Activated naive CD4-positive, alpha-beta T cell treated with anti-CD3 and anti-CD28 coated beads, Interleukin-2, amount 10 ng/mL, durations not matched to agents 7 days and 5 days (primary cell): ENCODE data around the gene SRRM3.
"Not testable (repeated sequence)": the region's sequence is repeated elsewhere in the genome, so short reads cannot be mapped to it uniquely, and the experiment has no call there.

Experiments used
- CTCF ChIA-PET: fragments of 350-600 bp; sonication (Branson Sonifier 250); formaldehyde crosslinking; loops from one replicate; lab custom pipeline; 2021; ENCODE audit warnings: antibody characterized with exemption; lab: Charles Lee
- DNase-seq: peaks from one replicate; pipeline ENCODE4 v3.0.0-alpha.2; 2020
- H3K27ac Mint-ChIP-seq: one replicate; pipeline ENCODE4 v1.8.0; 2021; ENCODE audit warnings: mild to moderate bottlenecking, moderate library complexity, mixed read lengths
- H3K27me3 Mint-ChIP-seq: one replicate; pipeline ENCODE4 v1.8.0; 2021; ENCODE audit warnings: mild to moderate bottlenecking, mixed read lengths
- H3K36me3 Mint-ChIP-seq: one replicate; pipeline ENCODE4 v1.8.0; 2021; ENCODE audit warnings: mixed read lengths
- H3K4me1 Mint-ChIP-seq: one replicate; pipeline ENCODE4 v1.8.0; 2021; ENCODE audit warnings: mixed read lengths
- H3K4me3 Mint-ChIP-seq: one replicate; pipeline ENCODE4 v1.8.0; 2021; ENCODE audit warnings: mild to moderate bottlenecking, moderate library complexity, mixed read lengths
- H3K9me3 Mint-ChIP-seq: one replicate; pipeline ENCODE4 v1.8.0; 2021; ENCODE audit warnings: mixed read lengths

Gene SRRM3, protein sequence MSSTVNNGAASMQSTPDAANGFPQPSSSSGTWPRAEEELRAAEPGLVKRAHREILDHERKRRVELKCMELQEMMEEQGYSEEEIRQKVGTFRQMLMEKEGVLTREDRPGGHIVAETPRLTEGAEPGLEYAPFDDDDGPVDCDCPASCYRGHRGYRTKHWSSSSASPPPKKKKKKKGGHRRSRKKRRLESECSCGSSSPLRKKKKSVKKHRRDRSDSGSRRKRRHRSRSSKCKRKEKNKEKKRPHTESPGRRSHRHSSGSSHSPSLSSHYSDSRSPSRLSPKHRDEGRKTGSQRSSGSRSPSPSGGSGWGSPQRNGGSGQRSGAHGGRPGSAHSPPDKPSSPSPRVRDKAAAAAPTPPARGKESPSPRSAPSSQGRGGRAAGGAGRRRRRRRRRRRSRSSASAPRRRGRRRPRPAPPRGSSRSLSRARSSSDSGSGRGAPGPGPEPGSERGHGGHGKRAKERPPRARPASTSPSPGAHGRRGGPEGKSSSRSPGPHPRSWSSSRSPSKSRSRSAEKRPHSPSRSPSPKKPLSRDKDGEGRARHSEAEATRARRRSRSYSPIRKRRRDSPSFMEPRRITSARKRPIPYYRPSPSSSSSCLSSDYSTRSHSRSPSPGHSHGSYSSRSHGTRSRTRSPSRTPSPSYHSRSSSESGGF

GRCh38 chr7:76201732-76202665, at the start of gene SRRM3:
Gene SRRM3 (plus strand): TSS chr7:76201896. CDS start chr7:76235067, 33,171 bp downstream.
- Mint-ChIP-seq H3K9me3 (no peaks in the 10 kb centered on the region), H3K4me3 (no peak within 1 kb of the TSS), H3K4me1 (no peaks in the 10 kb centered on the region), H3K36me3 (no peaks in the 10 kb centered on the region), H3K27ac (no peak within 1 kb of the TSS), H3K27me3 (peaks cover 27% of the 10 kb centered on the region)
- CTCF ChIA-PET: interaction anchor here (1.0 to 1.9 kb wide), 3 partner anchors 9 to 112 kb away, joined by 3 to 8 read pairs (median 3); no protein-coding TSS in a partner anchor
- DNase-seq: peak; percentile 88

GRCh38 chr7:76151932-76152331, 49.8 kb upstream of the SRRM3 start:
- Mint-ChIP-seq H3K4me3 (no peak overlapping the region), H3K4me1 (peaks cover 22% of the 10 kb centered on the region), H3K27me3 (peaks cover 13% of the 10 kb centered on the region), H3K36me3 (peaks cover 2% of the 10 kb centered on the region), H3K9me3 (no peaks in the 10 kb centered on the region), H3K27ac (no peak overlapping the region)
- CTCF ChIA-PET: no interaction called here
- no peak for DNase-seq

GRCh38 chr7:76153571-76154230, 48.0 kb upstream of the SRRM3 start:
- peaks cover 22% of the 10 kb centered on the region for H3K4me1 Mint-ChIP-seq
- DNase-seq: peak; percentile 60
- H3K4me3 Mint-ChIP-seq: not testable (repeated sequence)

DNA sequence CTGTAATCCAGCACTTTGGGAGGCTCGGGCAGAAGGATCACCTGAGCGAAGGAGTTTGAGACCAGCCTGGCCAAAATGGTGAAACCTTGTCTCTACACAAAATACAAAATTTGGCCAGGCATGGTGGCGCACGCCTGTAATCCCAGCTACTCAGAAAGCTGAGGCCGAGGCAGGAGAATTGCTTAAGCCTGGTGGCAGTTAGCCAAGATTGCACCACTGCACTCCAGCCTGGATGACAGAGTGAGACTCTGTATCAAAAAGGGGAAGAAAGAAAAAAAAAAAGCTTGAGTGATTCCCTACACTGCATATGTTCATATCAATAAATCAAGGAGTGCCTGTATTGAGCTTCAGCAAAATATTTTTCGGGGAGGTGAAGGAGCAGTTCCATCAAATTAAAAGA, 45.8 kb upstream of the SRRM3 start:
- H3K27ac Mint-ChIP-seq: no peak overlapping the region
- H3K27me3 Mint-ChIP-seq: peaks cover 5% of the 10 kb centered on the region
- CTCF ChIA-PET: interaction anchor here (0.9 to 1.1 kb wide), 2 partner anchors 26 to 135 kb away, joined by 3 to 4 read pairs; no protein-coding TSS in a partner anchor
- H3K4me1 Mint-ChIP-seq: peaks cover 18% of the 10 kb centered on the region
- DNase-seq: no peak
- no peak overlapping the region for H3K4me3 Mint-ChIP-seq
- no peaks in the 10 kb centered on the region for H3K9me3 Mint-ChIP-seq
- peaks cover under 1% of the 10 kb centered on the region for H3K36me3 Mint-ChIP-seq

More at GRCh38 chr7:76153571-76154230, 48.0 kb upstream of the SRRM3 start:
- CTCF ChIA-PET, H3K9me3 Mint-ChIP-seq, H3K36me3 Mint-ChIP-seq: not testable (repeated sequence)
- peak overlapping the region; percentile 47 for H3K27ac Mint-ChIP-seq
- H3K27me3 Mint-ChIP-seq: peaks cover 13% of the 10 kb centered on the region

DNA sequence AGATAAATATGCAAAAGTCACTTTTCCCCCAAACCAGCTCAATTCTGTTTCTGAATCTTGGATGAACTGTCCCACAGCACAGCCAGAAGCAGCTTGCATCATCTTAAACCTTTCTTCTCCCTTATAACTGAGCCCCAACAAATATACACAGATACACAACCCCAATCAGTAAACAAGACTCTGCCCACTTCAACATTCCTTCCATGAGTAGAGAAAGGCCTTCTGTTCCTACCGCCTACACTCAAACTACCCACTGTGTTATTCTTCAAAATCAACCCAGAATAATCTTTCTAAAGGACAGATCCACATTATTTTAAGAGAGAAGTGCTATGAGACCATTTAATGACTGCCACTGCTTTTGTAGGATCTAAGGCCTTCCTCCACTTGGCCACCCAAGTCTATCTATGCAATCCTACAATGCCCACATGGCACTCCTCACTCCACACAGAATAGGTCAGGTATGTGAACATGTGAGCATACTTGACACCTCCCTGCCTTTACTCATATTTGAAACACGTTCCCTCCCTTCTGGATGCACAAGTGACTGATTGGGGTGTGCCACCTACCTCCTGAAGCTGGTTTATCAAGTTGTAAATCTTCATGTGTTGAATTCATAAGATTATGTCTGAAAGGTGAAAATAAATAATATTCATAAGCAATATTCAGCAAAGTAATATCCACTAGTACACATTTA, 44.6 kb upstream of the SRRM3 start:
- H3K4me3 Mint-ChIP-seq, DNase-seq, H3K36me3 Mint-ChIP-seq, H3K9me3 Mint-ChIP-seq, H3K27ac Mint-ChIP-seq, H3K27me3 Mint-ChIP-seq: not testable (repeated sequence)
- CTCF ChIA-PET: interaction anchor here (0.9 kb wide), 1 partner anchor 27 kb away, joined by 3 read pairs; no protein-coding TSS in a partner anchor
- peaks cover 18% of the 10 kb centered on the region for H3K4me1 Mint-ChIP-seq

- H3K27me3 Mint-ChIP-seq, H3K36me3 Mint-ChIP-seq, DNase-seq, H3K4me1 Mint-ChIP-seq, H3K9me3 Mint-ChIP-seq, H3K27ac Mint-ChIP-seq, H3K4me3 Mint-ChIP-seq: not testable (repeated sequence)
- CTCF ChIA-PET: interaction anchor here (0.6 to 0.7 kb wide), 2 partner anchors 115 to 126 kb away, joined by 3 read pairs; no protein-coding TSS in a partner anchor
Observed at GRCh38 chr7:76158416-76158815, 43.3 kb upstream of the SRRM3 start.

DNA sequence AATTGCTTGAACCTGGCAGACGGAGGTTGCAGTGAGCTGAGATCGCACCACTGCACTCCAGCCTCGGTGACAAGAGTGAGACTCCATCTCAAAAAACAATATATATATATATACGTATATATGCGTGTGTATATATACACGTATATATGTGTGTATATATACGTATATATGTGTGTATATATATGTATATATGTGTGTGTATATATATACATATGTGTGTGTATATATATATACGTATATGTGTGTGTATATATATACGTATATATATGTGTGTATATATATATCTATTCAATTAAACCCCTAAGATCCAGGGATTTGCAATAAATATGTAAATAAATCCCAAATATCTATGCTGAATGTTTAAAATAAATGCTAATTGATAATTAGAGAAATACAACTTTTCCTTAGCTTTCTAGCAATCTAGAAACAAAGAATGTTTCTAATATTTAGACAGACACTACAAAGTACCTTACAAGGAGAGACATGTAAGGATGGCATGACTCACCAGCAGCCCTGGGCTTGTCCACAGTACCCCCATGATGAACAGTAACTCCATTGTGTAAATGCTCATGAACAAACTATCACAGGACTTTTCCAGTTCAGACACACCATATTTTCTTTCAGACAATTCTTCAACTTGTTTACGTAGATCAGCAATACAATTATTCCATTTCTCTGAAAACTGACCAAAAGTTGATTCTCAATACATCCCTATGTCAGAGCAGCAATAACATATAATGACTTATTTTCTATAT, 39.1 kb upstream of the SRRM3 start:
- CTCF ChIA-PET, H3K4me1 Mint-ChIP-seq, H3K9me3 Mint-ChIP-seq, DNase-seq, H3K4me3 Mint-ChIP-seq, H3K27ac Mint-ChIP-seq, H3K36me3 Mint-ChIP-seq, H3K27me3 Mint-ChIP-seq: not testable (repeated sequence)

DNA sequence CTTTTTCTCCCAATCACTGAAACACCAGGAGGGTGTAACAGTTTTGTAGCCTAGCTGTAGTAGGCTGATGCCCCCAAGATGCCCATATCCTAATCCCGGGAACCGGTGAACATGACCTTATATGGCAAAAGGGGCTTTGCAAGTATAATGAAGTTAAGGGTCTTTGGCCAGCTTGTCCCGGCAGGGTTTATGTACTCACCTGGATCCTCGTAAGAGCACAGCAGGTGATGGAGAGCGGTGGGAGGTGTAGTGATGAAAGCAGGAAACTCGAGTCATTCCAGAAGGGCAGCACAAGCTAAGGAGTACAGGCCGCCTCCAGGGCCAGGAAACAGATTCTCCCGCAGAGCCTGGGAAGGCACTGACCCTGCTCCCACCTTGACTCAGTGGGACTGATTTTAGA, 37.9 kb upstream of the SRRM3 start:
- H3K4me1 Mint-ChIP-seq, DNase-seq, H3K4me3 Mint-ChIP-seq, H3K27me3 Mint-ChIP-seq, H3K36me3 Mint-ChIP-seq, H3K9me3 Mint-ChIP-seq: not testable (repeated sequence)
- CTCF ChIA-PET: interaction anchor here (0.6 kb wide), 1 partner anchor 1506 kb away, joined by 3 read pairs; the partner anchor contains the start of gene GTF2I
- peak overlapping the region; percentile 17 for H3K27ac Mint-ChIP-seq

- Mint-ChIP-seq H3K27ac (peak overlapping the region; percentile 56), H3K36me3 (no peaks in the 10 kb centered on the region), H3K9me3 (no peaks in the 10 kb centered on the region), H3K27me3 (no peaks in the 10 kb centered on the region), H3K4me3 (no peak overlapping the region), H3K4me1 (peaks cover 11% of the 10 kb centered on the region)
- DNase-seq: no peak
- CTCF ChIA-PET: no interaction called here
Observed at GRCh38 chr7:76165106-76165972, 36.4 kb upstream of the SRRM3 start.

DNA sequence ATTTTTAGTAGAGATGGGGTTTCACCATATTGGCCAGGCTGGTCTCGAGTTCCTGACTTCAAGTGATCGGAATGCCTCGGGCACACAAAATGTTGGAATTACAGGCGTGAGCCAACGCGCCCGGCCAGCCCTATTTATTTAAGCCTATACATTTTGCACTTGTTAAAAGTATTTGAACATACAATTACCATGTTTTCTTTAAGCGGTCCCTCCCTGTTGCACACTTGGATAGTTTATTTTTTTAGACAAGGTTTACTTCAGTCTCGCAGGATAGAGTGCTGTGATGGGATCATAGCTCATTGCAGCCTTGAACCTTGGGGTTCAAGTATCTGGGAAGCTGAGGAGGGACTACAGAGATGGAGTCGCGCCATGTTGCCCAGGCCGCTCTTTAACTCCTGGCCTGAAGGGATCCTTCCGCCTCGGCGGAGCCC, 35.7 kb upstream of the SRRM3 start:
- Mint-ChIP-seq H3K9me3 (no peaks in the 10 kb centered on the region), H3K27me3 (no peaks in the 10 kb centered on the region), H3K36me3 (no peaks in the 10 kb centered on the region), H3K27ac (peak overlapping the region; percentile 84), H3K4me1 (peaks cover 11% of the 10 kb centered on the region), H3K4me3 (peak overlapping the region; percentile 80)
- DNase-seq: no peak
- CTCF ChIA-PET: interaction anchor here (1.2 to 3.1 kb wide), 2 partner anchors 12 to 96 kb away, joined by 3 to 20 read pairs; no protein-coding TSS in a partner anchor

GRCh38 chr7:76166404-76167255, 35.1 kb upstream of the SRRM3 start:
- peak overlapping the region; percentile 84 for H3K27ac Mint-ChIP-seq
- no peaks in the 10 kb centered on the region for H3K36me3 Mint-ChIP-seq
- peak; percentile 94 for DNase-seq
- H3K9me3 Mint-ChIP-seq: no peaks in the 10 kb centered on the region
- H3K4me1 Mint-ChIP-seq: peaks cover 11% of the 10 kb centered on the region
- no peaks in the 10 kb centered on the region for H3K27me3 Mint-ChIP-seq
- H3K4me3 Mint-ChIP-seq: peak overlapping the region; percentile 80
- CTCF ChIA-PET: interaction anchor here (1.0 to 3.1 kb wide), 4 partner anchors 11 to 151 kb away, joined by 3 to 20 read pairs (median 4); no protein-coding TSS in a partner anchor
